DOHH2 (cell line): ENCODE measurements around the gene EIF3K.

Experiments used
- H3F3A ChIP-seq: fragments of 200-600 bp; sonication (generic), shearing (Covaris generic); 2 replicates; pipeline ENCODE4 v1.6.0; 2016; ENCODE audit warnings: antibody characterized with exemption, mild to moderate bottlenecking; ENCODE audit not compliant: control insufficient read depth, insufficient read depth
- H3K27ac ChIP-seq: fragments of 200-600 bp; sonication (generic); 2 replicates; pipeline ENCODE4 v1.5.1; 2014; ENCODE audit warnings: low read depth, mild to moderate bottlenecking, low read length, moderate library complexity
- H3K27me3 ChIP-seq: fragments of 200-600 bp; sonication (generic); 2 replicates; pipeline ENCODE4 v1.6.1; 2014; ENCODE audit warnings: mild to moderate bottlenecking, low read length, mixed read lengths; ENCODE audit not compliant: control insufficient read depth
- H3K36me3 ChIP-seq: fragments of 200-600 bp; sonication (generic); 2 replicates; pipeline ENCODE4 v1.6.1; 2014; ENCODE audit warnings: mild to moderate bottlenecking, low read length, moderate library complexity, mixed read lengths; ENCODE audit not compliant: control insufficient read depth
- H3K4me1 ChIP-seq: fragments of 200-600 bp; sonication (generic); 2 replicates; pipeline ENCODE4 v1.6.1; 2014; ENCODE audit warnings: mild to moderate bottlenecking, low read length, mixed read lengths; ENCODE audit not compliant: control insufficient read depth
- H3K4me2 ChIP-seq: fragments of 200-600 bp; sonication (generic); 2 replicates; pipeline ENCODE4 v1.6.0; 2014; ENCODE audit warnings: mild to moderate bottlenecking, low read length, moderate library complexity
- H3K4me3 ChIP-seq: fragments of 200-600 bp; sonication (generic); 2 replicates; pipeline ENCODE4 v1.5.1; 2014; ENCODE audit warnings: mild to moderate bottlenecking, low read length, mixed read lengths
- H3K79me2 ChIP-seq: fragments of 200-600 bp; sonication (generic); 2 replicates; pipeline ENCODE4 v1.6.1; 2014; ENCODE audit warnings: mild to moderate bottlenecking, low read length, mixed read lengths; ENCODE audit not compliant: control insufficient read depth
- H3K9me2 ChIP-seq: fragments of 200-600 bp; sonication (generic); replicated peaks from 2 replicates; pipeline ENCODE4 v1.6.1; 2014; ENCODE audit warnings: mild to moderate bottlenecking, low read length, mixed read lengths; ENCODE audit not compliant: control insufficient read depth
- H3K9me3 ChIP-seq: fragments of 200-600 bp; sonication (generic); 2 replicates; pipeline ENCODE4 v1.6.1; 2014; ENCODE audit warnings: antibody characterized with exemption, low read length, mixed read lengths; ENCODE audit not compliant: control insufficient read depth, insufficient read depth
- H4K20me1 ChIP-seq: fragments of 200-600 bp; sonication (generic); 2 replicates; pipeline ENCODE4 v1.6.0; 2014; ENCODE audit warnings: low read depth, mild to moderate bottlenecking, antibody characterized with exemption, low read length, moderate library complexity; ENCODE audit not compliant: control insufficient read depth, insufficient read depth
- CTCF ChIP-seq: fragments of 200-600 bp; sonication (generic); IDR thresholded peaks from one replicate; pipeline ENCODE4 v1.5.1; 2014; ENCODE audit warnings: antibody characterized with exemption, mild to moderate bottlenecking, low read depth, low read length; ENCODE audit not compliant: poor library complexity, severe bottlenecking
- EZH2phosphoT487 ChIP-seq: fragments of 200-600 bp; sonication (generic); IDR thresholded peaks from 2 replicates; pipeline ENCODE4 v1.6.1; 2017; ENCODE audit warnings: borderline replicate concordance, mild to moderate bottlenecking, antibody characterized with exemption, low read length, moderate library complexity, mixed read lengths

Gene EIF3K

GRCh38 chr19:38666663-38667511 is 47.9 kb downstream of the EIF3K start:
- H3K79me2 ChIP-seq: peaks cover 99% of the 10 kb centered on the region
- TF ChIP-seq EZH2phosphoT487 (no peak), CTCF (no peak)
- H4K20me1 ChIP-seq: peaks cover 30% of the 10 kb centered on the region
- peak overlapping the region; percentile 67 for H3K4me3 ChIP-seq
- H3K36me3 ChIP-seq: peaks cover 17% of the 10 kb centered on the region
- H3F3A ChIP-seq: peaks cover 6% of the 10 kb centered on the region; the same call in 1 of the 2 replicates
- H3K4me2 ChIP-seq: peak overlapping the region; percentile 86
- no peaks in the 10 kb centered on the region for H3K27me3 ChIP-seq
- H3K4me1 ChIP-seq: peaks cover 61% of the 10 kb centered on the region
- H3K9me3 ChIP-seq: no peaks in the 10 kb centered on the region
- H3K27ac ChIP-seq: peak overlapping the region; percentile 81
- H3K9me2 ChIP-seq: no peaks in the 10 kb centered on the region

- Histone ChIP-seq H3K79me2 (peaks cover 98% of the 10 kb centered on the region), H3F3A (peaks cover 6% of the 10 kb centered on the region; the same call in 1 of the 2 replicates)
These were observed 48.7 kb downstream of the EIF3K start for GRCh38 chr19:38667661-38668171.

DNA sequence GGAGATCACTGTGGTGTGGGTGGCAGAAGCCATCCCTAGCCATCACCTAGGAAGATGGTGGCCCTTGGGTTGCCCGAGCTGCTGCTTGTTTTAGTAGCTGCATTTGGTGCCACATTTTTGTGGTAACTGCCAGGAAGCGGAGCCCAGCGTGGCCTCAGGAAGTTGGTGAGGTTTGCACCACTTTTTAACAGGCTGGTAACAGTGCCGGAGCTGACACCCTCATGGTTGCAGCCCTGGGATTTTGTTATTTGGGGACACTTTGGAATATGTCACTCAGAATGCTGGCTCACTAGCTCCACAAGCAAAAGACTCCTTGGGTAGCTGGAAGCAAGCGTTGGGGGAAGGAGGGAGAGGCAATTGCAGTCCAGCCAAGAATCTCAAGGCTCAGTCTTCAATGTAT is 50.6 kb downstream of the EIF3K start:
- TF ChIP-seq CTCF: no peak
- Histone ChIP-seq H3F3A (peaks cover 6% of the 10 kb centered on the region; the same call in 1 of the 2 replicates), H3K79me2 (peaks cover 93% of the 10 kb centered on the region), H3K9me3 (no peaks in the 10 kb centered on the region), H4K20me1 (peaks cover 28% of the 10 kb centered on the region), H3K27me3 (no peaks in the 10 kb centered on the region), H3K4me3 (no peak overlapping the region), H3K9me2 (no peaks in the 10 kb centered on the region), H3K36me3 (peaks cover 17% of the 10 kb centered on the region), H3K27ac (no peak overlapping the region), H3K4me1 (peaks cover 43% of the 10 kb centered on the region), H3K4me2 (no peak overlapping the region)

More at GRCh38 chr19:38667661-38668171, 48.7 kb downstream of the EIF3K start:
- TF ChIP-seq CTCF (no peak), EZH2phosphoT487 (no peak)
- Histone ChIP-seq H3K27ac (peak overlapping the region; percentile 81), H3K9me2 (no peaks in the 10 kb centered on the region), H3K4me2 (peak overlapping the region; percentile 86), H3K4me1 (peaks cover 58% of the 10 kb centered on the region), H3K9me3 (no peaks in the 10 kb centered on the region), H3K36me3 (peaks cover 17% of the 10 kb centered on the region), H4K20me1 (peaks cover 25% of the 10 kb centered on the region), H3K4me3 (peak overlapping the region; percentile 67), H3K27me3 (no peaks in the 10 kb centered on the region)
